Psoas muscle (tissue), 8 donors: ENCODE results near the gene BRINP3. TPM values are rescaled to one million over a fixed set of nuclear protein-coding genes. Genes with fewer than 3 reads are reported as not detected.
A peak's percentile ranks its signal among the peaks of the same experiment; 100 is the strongest.

Source experiments
- ATAC-seq, 4 donors: fragments of 200-7000 bp; cut with Tn5 transposase; one replicate each; pipeline ENCODE4 v1.9.1; 2020; ENCODE audit warnings: moderate library complexity in 3 of 4, mild to moderate bottlenecking in 2 of 4
- DNase-seq, 2 donors: peaks; one replicate each; pipeline ENCODE4 v3.0.0-alpha.2; 2020
- H3K27ac ChIP-seq: fragments of 200-600 bp; one replicate; pipeline ENCODE4 v1.8.0; 2022
- H3K27me3 ChIP-seq, 3 donors: fragments of 200-600 bp in 1 of 3; one replicate each; pipeline versions ENCODE4 v1.6.1 to v1.8.0; 2013 to 2022; ENCODE audit warnings: low read length in 2 of 3, mild to moderate bottlenecking in 2 of 3, moderate library complexity in 1 of 3; ENCODE audit not compliant: insufficient read depth in 3 of 3
- H3K36me3 ChIP-seq, 2 donors: fragments of 200-600 bp in 1 of 2; one replicate each; pipeline versions ENCODE4 v1.6.1 to v1.8.0; 2013 to 2022; ENCODE audit warnings: low read depth in 1 of 2, mild to moderate bottlenecking in 1 of 2, moderate library complexity in 1 of 2; ENCODE audit not compliant: insufficient read depth in 1 of 2
- H3K4me1 ChIP-seq: fragments of 200-600 bp; one replicate; pipeline ENCODE4 v1.8.0; 2022
- H3K4me3 ChIP-seq: fragments of 200-600 bp; one replicate; pipeline ENCODE4 v1.8.0; 2022; ENCODE audit warnings: mild to moderate bottlenecking
- H3K9me3 ChIP-seq: fragments of 200-600 bp; one replicate; pipeline ENCODE4 v1.8.0; 2022
- WGBS, 3 donors: extraction: QIAGEN DNeasy Blood & Tissue Kit; methylation state at CpG; one replicate each; pipeline versions ENCODE4 v1.1.6 to v1.1.7; 2013; 5-methylcytosine and 5-hydroxymethylcytosine counted together
- intact Hi-C, 2 donors: fragments of 100-400 bp; cut with DNase I; formaldehyde crosslinking; loops; one replicate each; pipeline versions ENCODE4 v1.11.0 to v1.14.2; 2022
- polyA plus RNA-seq, 3 donors: library from polyadenylated mRNA; stranded (reverse); fragments of 200-250 nt; gene quantifications; one replicate each; pipeline ENCODE4 v1.2.3, GENCODE V29; 2013
- total RNA-seq, 4 donors: library from RNA; stranded (reverse); fragmentation: NEBNext Ultra II Directional in 2 of 4; extraction: Animal tissue kit (Norgen Biotek cat#: 25700) in 2 of 4; gene quantifications; one replicate each; pipeline versions ENCODE4 v1.2.1 to v1.2.4, GENCODE V29; 2021 to 2023
- TF ChIP-seq, protein P1 (sequence below): fragments of 200-600 bp; IDR thresholded peaks from one replicate; pipeline ENCODE4 v1.8.0; 2022; ENCODE audit warnings: antibody characterized with exemption
- donor health status: healthy with polysubstance abuse.
- donor health status: DM: no; HTN: no; CAD: no; lungs with moderate emphysema.
- donor health status: Bipolar disorder and iron deficiency.
- donor health status: healthy.
- donor health status: DM: yes; HTN: yes; CAD: no.
- donor health status: DM: no; HTN: no; CAD: no.
- donor health status: DM: no; HTN: no; CAD: no.
- donor health status: DM: yes; HTN: yes; CAD: no.

Gene BRINP3
- total and polyA plus RNA-seq, 7 donors: 0.09 to 0.45 TPM; not detected in 5

DNA sequence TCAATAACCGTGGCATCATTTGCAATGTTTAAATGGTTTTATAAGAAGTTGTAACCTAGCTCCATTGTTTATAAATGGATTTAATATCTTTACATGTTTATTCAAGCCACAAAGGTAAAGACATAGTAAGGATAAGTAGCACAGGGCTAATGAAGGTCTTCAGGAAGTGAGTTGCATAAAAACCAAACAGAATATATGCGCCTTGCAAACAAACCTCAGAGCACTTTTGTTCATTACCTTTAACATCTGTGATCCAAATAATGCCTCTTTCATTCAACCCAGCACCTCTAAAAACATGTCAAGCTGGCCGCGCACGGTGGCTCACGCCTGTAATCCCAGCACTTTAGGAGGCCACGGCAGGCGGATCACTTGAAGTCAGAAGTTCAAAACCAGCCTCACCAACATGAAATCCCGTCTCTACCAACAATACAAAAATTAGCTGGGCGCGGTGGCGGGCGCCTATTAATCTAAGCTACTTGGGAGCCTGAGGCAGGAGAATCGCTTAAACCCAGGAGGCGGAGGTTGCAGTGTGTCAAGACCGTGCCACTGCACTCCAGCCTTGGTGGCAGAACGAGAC, 25.3 kb downstream of the BRINP3 start:
- no peak overlapping the region for H3K4me3 ChIP-seq
- TF ChIP-seq, protein P1, sequence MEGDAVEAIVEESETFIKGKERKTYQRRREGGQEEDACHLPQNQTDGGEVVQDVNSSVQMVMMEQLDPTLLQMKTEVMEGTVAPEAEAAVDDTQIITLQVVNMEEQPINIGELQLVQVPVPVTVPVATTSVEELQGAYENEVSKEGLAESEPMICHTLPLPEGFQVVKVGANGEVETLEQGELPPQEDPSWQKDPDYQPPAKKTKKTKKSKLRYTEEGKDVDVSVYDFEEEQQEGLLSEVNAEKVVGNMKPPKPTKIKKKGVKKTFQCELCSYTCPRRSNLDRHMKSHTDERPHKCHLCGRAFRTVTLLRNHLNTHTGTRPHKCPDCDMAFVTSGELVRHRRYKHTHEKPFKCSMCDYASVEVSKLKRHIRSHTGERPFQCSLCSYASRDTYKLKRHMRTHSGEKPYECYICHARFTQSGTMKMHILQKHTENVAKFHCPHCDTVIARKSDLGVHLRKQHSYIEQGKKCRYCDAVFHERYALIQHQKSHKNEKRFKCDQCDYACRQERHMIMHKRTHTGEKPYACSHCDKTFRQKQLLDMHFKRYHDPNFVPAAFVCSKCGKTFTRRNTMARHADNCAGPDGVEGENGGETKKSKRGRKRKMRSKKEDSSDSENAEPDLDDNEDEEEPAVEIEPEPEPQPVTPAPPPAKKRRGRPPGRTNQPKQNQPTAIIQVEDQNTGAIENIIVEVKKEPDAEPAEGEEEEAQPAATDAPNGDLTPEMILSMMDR: no peak
- no peaks in the 10 kb centered on the region for H3K36me3 ChIP-seq
- no peaks in the 10 kb centered on the region for H3K9me3 ChIP-seq
- intact Hi-C loops: no loop called here
- no peaks in the 10 kb centered on the region for H3K27me3 ChIP-seq
- ATAC-seq (no peak), DNase-seq (no peak)
- no peak overlapping the region for H3K27ac ChIP-seq
- H3K4me1 ChIP-seq: no peaks in the 10 kb centered on the region
- 94 to 95% (median 94%) methylated on average over 17 of the region's 17 CpGs for WGBS, 3 donors

DNA sequence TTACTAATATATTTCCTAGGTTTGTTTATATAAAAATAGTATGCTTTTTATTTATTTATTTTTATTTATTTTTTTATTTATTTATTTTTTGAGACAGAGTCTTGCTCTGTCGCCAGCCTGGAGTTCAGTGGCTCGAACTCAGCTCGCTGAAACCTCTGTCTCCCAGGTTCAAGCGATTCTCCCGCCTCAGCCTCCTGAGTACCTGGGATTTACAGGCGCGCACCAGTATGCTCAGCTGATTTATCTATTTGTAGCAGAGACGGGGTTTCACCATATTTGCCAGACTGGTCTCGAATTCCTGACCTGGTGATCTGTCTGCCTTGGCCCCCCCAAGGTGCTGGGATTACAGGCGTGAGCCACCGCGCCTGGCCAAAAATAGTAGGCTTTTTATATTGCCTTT, 33.2 kb downstream of the BRINP3 start:
- WGBS, 3 donors: 96 to 97% (median 97%) methylated on average over 12 of the region's 12 CpGs
- no peak overlapping the region for H3K4me3 ChIP-seq
- intact Hi-C loops: no loop called here
- no peaks in the 10 kb centered on the region for H3K36me3 ChIP-seq
- no peak overlapping the region for H3K27ac ChIP-seq
- ATAC-seq (no peak), DNase-seq (peak in 1 of 2 donors; percentile 2)
- H3K4me1 ChIP-seq: no peaks in the 10 kb centered on the region
- no peaks in the 10 kb centered on the region for H3K9me3 ChIP-seq
- TF ChIP-seq, protein P1: no peak
- H3K27me3 ChIP-seq: no peaks in the 10 kb centered on the region

DNA sequence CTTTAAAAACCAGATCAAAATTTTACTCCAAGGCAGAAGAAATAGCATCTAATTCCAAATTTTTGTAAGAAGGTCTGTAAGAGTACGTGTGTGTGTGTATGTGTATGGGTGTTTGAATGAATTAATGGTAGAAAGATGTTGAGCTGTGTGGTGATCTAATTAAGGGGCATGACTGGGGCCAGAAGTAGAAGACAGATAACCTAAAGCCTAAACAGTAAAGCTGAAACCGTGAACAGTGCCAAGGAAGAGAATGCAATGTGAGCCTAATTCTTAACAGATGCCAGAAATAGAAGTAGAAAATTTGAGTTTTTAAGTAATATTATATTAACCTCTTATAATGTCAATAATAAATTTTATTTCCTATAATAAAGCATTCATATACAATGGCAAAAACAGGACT, 38.2 kb downstream of the BRINP3 start:
- no peaks in the 10 kb centered on the region for H3K36me3 ChIP-seq
- H3K27me3 ChIP-seq: no peaks in the 10 kb centered on the region
- no peak overlapping the region for H3K27ac ChIP-seq
- no peaks in the 10 kb centered on the region for H3K4me1 ChIP-seq
- intact Hi-C loops: no loop called here
- 24 to 40% (median 28%) methylated on average over 2 of the region's 2 CpGs for WGBS, 3 donors
- ATAC-seq (no peak), DNase-seq (no peak)
- no peaks in the 10 kb centered on the region for H3K9me3 ChIP-seq
- TF ChIP-seq, protein P1: no peak
- H3K4me3 ChIP-seq: no peak overlapping the region

DNA sequence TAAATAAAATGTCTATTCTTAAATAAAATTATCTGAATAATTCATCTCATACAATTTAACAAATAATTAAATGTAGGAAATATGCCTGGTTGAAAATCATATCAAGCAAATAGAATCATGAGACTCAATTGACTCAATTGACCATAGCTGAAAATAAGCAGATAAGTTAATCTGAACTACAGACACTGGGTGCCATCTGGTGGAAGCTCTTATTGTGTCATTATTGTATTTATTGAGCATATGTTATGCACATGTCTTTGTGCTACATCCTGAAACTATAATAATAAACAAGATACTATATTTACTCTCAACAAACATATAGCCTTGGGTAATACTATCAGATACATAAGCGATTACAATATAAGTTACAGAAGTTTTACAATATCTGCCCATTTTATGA, 41.0 kb downstream of the BRINP3 start:
- ATAC-seq: no peak
- 83 to 95% (median 89%) methylated on average over 1 of the region's 1 CpG for WGBS, 3 donors
- TF ChIP-seq, protein P1: no peak

DNA sequence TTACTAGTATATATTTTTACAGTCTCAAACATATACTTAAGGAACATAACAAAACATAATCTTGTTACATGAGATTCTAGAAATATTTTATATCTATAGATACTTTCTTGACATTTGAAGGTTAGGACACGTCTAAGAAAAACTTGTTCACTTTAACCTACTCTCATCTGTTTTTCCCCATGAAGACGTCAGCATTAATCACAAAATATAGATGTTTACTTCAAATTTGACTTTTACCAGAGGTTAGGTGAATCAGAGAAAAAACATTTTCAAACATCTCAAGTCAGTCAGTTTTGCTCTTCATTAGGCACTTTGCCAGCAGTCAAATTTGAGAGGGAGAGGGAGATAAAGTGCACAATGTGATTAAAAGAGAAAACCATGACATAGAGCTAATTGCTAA, 47.7 kb downstream of the BRINP3 start:
- DNase-seq (no peak), ATAC-seq (no peak)
- Histone ChIP-seq H3K4me3 (no peak overlapping the region), H3K27me3 (no peaks in the 10 kb centered on the region), H3K27ac (no peak overlapping the region), H3K36me3 (no peaks in the 10 kb centered on the region), H3K4me1 (no peaks in the 10 kb centered on the region), H3K9me3 (no peaks in the 10 kb centered on the region)
- TF ChIP-seq, protein P1: no peak
- 79 to 84% (median 83%) methylated on average over 2 of the region's 2 CpGs for WGBS, 3 donors
- intact Hi-C loops: no loop called here

More for the DNA sequence above, 41.0 kb downstream of the BRINP3 start:
- DNase-seq: no peak
- Histone ChIP-seq H3K9me3 (no peaks in the 10 kb centered on the region), H3K36me3 (no peaks in the 10 kb centered on the region), H3K27me3 (no peaks in the 10 kb centered on the region), H3K4me1 (no peaks in the 10 kb centered on the region), H3K4me3 (no peak overlapping the region), H3K27ac (no peak overlapping the region)
- intact Hi-C loops: no loop called here
